ENCODE measurements around the gene PLAC9. TPM values are rescaled to one million over a fixed set of nuclear protein-coding genes. Genes with fewer than 3 reads are reported as not detected.

The PLAC9 gene
- total RNA-seq, 1 experiment from 2014 or later: not detected

DNA sequence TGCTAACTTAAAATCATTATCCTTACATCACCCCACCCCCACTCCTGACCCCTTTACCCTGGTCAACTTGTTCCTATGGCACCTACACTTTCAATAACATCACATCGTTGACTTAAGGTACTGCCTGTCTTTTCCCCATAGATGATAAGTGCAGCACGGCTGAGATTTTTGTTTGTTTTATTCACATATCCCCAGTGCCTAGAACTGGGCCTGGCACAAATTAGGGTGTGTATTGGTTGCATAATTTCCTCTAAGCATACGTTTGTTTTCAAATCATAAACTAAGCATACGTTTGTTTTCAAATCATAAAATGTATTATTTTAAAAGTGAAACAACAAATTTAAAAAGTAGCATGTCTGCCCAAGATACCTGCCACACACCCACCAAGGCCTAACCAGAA lies 37.5 kb downstream of the PLAC9 start:
- no peaks in the 10 kb centered on the region for H3K27me3 Mint-ChIP-seq (ENCODE audit: unreplicated experiment)
- H3K4me1 Mint-ChIP-seq (ENCODE audit: low read depth, unreplicated experiment): peaks cover 79% of the 10 kb centered on the region
- H3K9me3 Mint-ChIP-seq (ENCODE audit: low read depth, unreplicated experiment): no peaks in the 10 kb centered on the region
- TF ChIP-seq, protein P1, sequence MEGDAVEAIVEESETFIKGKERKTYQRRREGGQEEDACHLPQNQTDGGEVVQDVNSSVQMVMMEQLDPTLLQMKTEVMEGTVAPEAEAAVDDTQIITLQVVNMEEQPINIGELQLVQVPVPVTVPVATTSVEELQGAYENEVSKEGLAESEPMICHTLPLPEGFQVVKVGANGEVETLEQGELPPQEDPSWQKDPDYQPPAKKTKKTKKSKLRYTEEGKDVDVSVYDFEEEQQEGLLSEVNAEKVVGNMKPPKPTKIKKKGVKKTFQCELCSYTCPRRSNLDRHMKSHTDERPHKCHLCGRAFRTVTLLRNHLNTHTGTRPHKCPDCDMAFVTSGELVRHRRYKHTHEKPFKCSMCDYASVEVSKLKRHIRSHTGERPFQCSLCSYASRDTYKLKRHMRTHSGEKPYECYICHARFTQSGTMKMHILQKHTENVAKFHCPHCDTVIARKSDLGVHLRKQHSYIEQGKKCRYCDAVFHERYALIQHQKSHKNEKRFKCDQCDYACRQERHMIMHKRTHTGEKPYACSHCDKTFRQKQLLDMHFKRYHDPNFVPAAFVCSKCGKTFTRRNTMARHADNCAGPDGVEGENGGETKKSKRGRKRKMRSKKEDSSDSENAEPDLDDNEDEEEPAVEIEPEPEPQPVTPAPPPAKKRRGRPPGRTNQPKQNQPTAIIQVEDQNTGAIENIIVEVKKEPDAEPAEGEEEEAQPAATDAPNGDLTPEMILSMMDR (IDR thresholded peaks at IDR 0.05; ENCODE audit: unreplicated experiment): no peak
- no peak for DNase-seq
- CTCF ChIA-PET: no interaction called here
- no peak overlapping the region for H3K4me3 Mint-ChIP-seq (ENCODE audit: low read depth, unreplicated experiment)
- intact Hi-C loops (cut with micrococcal nuclease; ENCODE audit: unreplicated experiment): loop anchor here (5.0 kb wide), 1 partner anchor 37 kb away; the partner anchor contains the start of gene ANXA11
- BruUV-seq (replicated peaks): no TSS peak
- H3K27ac Mint-ChIP-seq (ENCODE audit: unreplicated experiment): peak overlapping the region; percentile 53
- H3K36me3 Mint-ChIP-seq (ENCODE audit: insufficient read depth, unreplicated experiment): peaks cover 91% of the 10 kb centered on the region

DNA sequence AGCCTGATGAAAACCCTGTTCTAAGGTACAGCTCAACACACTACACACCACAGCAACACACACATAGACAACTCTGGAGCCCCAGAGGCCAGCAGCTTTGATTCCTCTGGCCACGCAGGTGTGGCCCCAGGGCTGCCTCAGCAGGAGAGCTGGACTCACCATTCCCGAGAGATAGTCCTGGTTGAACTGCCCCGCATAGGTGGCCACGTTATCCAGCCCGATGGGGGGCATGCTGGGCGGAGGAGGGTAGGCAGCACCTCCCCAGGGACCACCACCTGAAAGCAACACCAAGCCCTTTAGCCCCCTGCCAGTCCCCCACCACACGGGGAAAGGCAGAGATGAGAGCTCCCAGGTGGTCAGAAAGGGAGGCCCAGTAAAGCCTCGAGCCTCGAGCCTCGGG lies 38.1 kb downstream of the PLAC9 start:
- TF ChIP-seq, protein P1 (IDR thresholded peaks at IDR 0.05; ENCODE audit: unreplicated experiment): no peak
- peak overlapping the region; percentile 53 for H3K27ac Mint-ChIP-seq (ENCODE audit: unreplicated experiment)
- no peaks in the 10 kb centered on the region for H3K27me3 Mint-ChIP-seq (ENCODE audit: unreplicated experiment)
- no TSS peak for BruUV-seq (replicated peaks)
- intact Hi-C loops (cut with micrococcal nuclease; ENCODE audit: unreplicated experiment): loop anchor here (5.0 kb wide), 1 partner anchor 37 kb away; the partner anchor contains the start of gene ANXA11
- no peak for DNase-seq
- peaks cover 79% of the 10 kb centered on the region for H3K4me1 Mint-ChIP-seq (ENCODE audit: low read depth, unreplicated experiment)
- CTCF ChIA-PET: interaction anchor here (1.6 kb wide), 1 partner anchor 13 kb away, joined by 5 read pairs; no protein-coding TSS in a partner anchor
- no peaks in the 10 kb centered on the region for H3K9me3 Mint-ChIP-seq (ENCODE audit: low read depth, unreplicated experiment)
- H3K4me3 Mint-ChIP-seq (ENCODE audit: low read depth, unreplicated experiment): peak overlapping the region; percentile 33
- H3K36me3 Mint-ChIP-seq (ENCODE audit: insufficient read depth, unreplicated experiment): peaks cover 90% of the 10 kb centered on the region

DNA sequence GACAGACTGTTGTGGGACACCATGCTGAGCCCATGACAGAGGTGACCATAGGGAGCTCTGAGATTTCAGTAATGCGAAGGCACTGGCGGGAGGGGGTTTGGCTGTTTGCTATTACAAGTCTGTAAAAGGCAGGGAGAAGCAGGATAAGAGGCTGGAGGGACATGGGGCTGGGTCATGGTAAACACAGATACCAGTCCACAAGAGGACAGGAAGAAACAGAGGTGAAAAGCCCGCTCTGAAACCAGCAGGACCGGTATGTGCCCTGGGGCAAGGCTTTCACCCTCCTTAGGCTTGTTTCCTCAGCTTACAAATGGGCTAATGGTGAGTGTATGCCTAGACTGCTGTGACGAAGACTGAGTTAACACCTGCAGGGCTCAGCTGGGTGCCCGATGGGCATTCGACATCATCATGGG lies 38.7 kb downstream of the PLAC9 start:
- TF ChIP-seq, protein P1 (IDR thresholded peaks at IDR 0.05; ENCODE audit: unreplicated experiment): no peak
- Mint-ChIP-seq H3K4me3 (ENCODE audit: low read depth, unreplicated experiment) (peak overlapping the region; percentile 33), H3K27ac (ENCODE audit: unreplicated experiment) (peak overlapping the region; percentile 53), H3K27me3 (ENCODE audit: unreplicated experiment) (no peaks in the 10 kb centered on the region), H3K36me3 (ENCODE audit: insufficient read depth, unreplicated experiment) (peaks cover 84% of the 10 kb centered on the region), H3K9me3 (ENCODE audit: low read depth, unreplicated experiment) (no peaks in the 10 kb centered on the region), H3K4me1 (ENCODE audit: low read depth, unreplicated experiment) (peaks cover 79% of the 10 kb centered on the region)
- no TSS peak for BruUV-seq (replicated peaks)
- peak; percentile 75 for DNase-seq
- CTCF ChIA-PET: interaction anchor here (1.6 kb wide), 1 partner anchor 13 kb away, joined by 5 read pairs; no protein-coding TSS in a partner anchor
- intact Hi-C loops (cut with micrococcal nuclease; ENCODE audit: unreplicated experiment): loop anchor here (5.0 kb wide), 1 partner anchor 36 kb away; the partner anchor contains the start of gene ANXA11

DNA sequence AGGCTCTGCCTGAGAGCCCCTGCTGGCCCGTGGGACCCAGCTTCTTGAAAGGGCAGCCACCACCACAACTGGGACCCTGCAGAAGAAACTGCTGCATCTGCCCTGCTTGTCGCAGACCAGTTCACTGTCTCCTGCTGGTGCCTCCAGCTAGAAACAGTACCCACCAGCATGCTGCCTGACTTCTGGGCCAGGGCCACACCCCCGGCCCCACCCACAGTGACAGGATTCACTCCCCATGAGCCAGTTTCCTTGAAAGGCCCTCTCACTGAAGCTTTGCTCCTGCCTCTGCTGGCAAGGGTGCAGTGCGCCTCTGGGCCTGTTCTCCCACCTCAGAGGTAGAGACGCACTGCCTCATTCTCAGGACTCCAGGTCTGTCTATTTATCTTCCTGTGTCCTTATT lies 40.4 kb downstream of the PLAC9 start:
- CTCF ChIA-PET: no interaction called here
- peak; percentile 51 for DNase-seq
- BruUV-seq (replicated peaks): no TSS peak

More for the DNA sequence above, 40.4 kb downstream of the PLAC9 start:
- Mint-ChIP-seq H3K36me3 (ENCODE audit: insufficient read depth, unreplicated experiment) (peaks cover 82% of the 10 kb centered on the region), H3K4me3 (ENCODE audit: low read depth, unreplicated experiment) (no peak overlapping the region), H3K4me1 (ENCODE audit: low read depth, unreplicated experiment) (peaks cover 84% of the 10 kb centered on the region), H3K27ac (ENCODE audit: unreplicated experiment) (peak overlapping the region; percentile 53), H3K27me3 (ENCODE audit: unreplicated experiment) (no peaks in the 10 kb centered on the region), H3K9me3 (ENCODE audit: low read depth, unreplicated experiment) (no peaks in the 10 kb centered on the region)
- intact Hi-C loops (cut with micrococcal nuclease; ENCODE audit: unreplicated experiment): loop anchor here (5.0 kb wide), 1 partner anchor 34 kb away; the partner anchor contains the start of gene ANXA11
- TF ChIP-seq, protein P1 (IDR thresholded peaks at IDR 0.05; ENCODE audit: unreplicated experiment): no peak

Data from Calu3 (cell line).